22Rv1 (cell line): ENCODE measurements around the gene PLCB3.

ENCODE experiments used
- CTCF ChIP-seq: fragments of 450-650 bp; IDR thresholded peaks from 2 replicates; pipeline ENCODE4 v1.5.1; 2017; ENCODE audit warnings: mild to moderate bottlenecking
- ZFX ChIP-seq: fragments of 450-650 bp; IDR thresholded peaks from 2 replicates; pipeline ENCODE4 v1.6.1; 2017; ENCODE audit warnings: antibody characterized with exemption, borderline replicate concordance

- TF ChIP-seq CTCF: peak; percentile 96
- TF ChIP-seq ZFX: no peak
Measured at GRCh38 chr11:64251016-64251752, at the start of gene PLCB3.
